ENCODE measurements around the gene LUC7L2.
"Not testable (repeated sequence)": the region's sequence is repeated elsewhere in the genome, so short reads cannot be mapped to it uniquely, and the experiment has no call there.

Gene LUC7L2

DNA sequence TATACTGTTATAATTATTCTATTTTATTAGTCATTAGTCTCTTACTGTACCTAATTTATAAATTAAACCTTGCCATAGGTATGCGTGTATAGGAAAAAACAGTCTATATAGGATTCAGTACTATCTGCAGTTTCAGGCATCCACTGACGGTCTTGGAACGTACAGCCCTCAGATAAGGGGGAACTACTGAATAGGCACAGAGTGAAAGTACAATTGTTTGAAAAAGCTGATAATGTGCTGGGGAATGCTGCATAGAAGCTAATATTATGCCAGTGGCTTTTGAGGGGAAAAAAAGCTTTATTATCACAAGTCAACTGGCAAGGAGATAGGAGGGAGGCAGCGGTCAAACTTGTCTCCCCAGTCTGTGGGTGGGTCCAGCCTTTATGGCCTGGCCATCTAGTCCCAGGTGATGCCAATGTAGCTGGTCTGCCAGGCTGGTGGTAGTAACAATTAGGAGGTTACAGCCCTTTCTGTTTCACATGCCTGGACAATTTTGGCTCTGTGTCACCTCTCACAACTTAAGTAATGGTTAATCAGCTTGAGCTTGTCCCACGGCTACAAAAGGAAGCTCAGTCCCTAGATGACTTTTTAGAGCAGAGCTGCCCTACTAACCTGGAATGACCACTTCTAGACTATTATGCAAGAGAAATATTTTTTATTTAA is 26.9 kb upstream of the LUC7L2 start:
- no peak for DNase-seq
- no peak overlapping the region for H3K27ac ChIP-seq (ENCODE audit: low read length)
- no peaks in the 10 kb centered on the region for H3F3A ChIP-seq (ENCODE audit: insufficient read depth, low read length)
- TF ChIP-seq, protein P1, sequence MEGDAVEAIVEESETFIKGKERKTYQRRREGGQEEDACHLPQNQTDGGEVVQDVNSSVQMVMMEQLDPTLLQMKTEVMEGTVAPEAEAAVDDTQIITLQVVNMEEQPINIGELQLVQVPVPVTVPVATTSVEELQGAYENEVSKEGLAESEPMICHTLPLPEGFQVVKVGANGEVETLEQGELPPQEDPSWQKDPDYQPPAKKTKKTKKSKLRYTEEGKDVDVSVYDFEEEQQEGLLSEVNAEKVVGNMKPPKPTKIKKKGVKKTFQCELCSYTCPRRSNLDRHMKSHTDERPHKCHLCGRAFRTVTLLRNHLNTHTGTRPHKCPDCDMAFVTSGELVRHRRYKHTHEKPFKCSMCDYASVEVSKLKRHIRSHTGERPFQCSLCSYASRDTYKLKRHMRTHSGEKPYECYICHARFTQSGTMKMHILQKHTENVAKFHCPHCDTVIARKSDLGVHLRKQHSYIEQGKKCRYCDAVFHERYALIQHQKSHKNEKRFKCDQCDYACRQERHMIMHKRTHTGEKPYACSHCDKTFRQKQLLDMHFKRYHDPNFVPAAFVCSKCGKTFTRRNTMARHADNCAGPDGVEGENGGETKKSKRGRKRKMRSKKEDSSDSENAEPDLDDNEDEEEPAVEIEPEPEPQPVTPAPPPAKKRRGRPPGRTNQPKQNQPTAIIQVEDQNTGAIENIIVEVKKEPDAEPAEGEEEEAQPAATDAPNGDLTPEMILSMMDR (IDR thresholded peaks at IDR 0.05; ENCODE audit: low read length) = no peak
- TF ChIP-seq EZH2phosphoT487 (IDR thresholded peaks at IDR 0.05; ENCODE audit: low read length) (no peak), EZH2 (optimal IDR thresholded peaks at IDR 0.05; ENCODE audit: low read depth, low read length) (no peak)
- H2AFZ ChIP-seq (ENCODE audit: low read length) = no peak overlapping the region
- H3K27me3 ChIP-seq (replicated peaks; ENCODE audit: insufficient read depth, low read length) = no peaks in the 10 kb centered on the region
- H3K9ac ChIP-seq (ENCODE audit: low read length) = no peak overlapping the region
- H3K4me2 ChIP-seq (ENCODE audit: low read depth, low read length) = no peak overlapping the region
- H3K9me2 ChIP-seq (replicated peaks; ENCODE audit: insufficient read depth, low read length) = no peaks in the 10 kb centered on the region
- H4K20me1 ChIP-seq (ENCODE audit: insufficient read depth, low read length) = no peaks in the 10 kb centered on the region
- no peaks in the 10 kb centered on the region for H3K4me1 ChIP-seq (ENCODE audit: low read length)
- H3K36me3 ChIP-seq (replicated peaks; ENCODE audit: insufficient read depth, low read length) = no peaks in the 10 kb centered on the region
- no peaks in the 10 kb centered on the region for H3K9me3 ChIP-seq (replicated peaks; ENCODE audit: insufficient read depth, low read length)
- H3K4me3 ChIP-seq (ENCODE audit: low read length) = no peak overlapping the region
- no peaks in the 10 kb centered on the region for H3K79me2 ChIP-seq (ENCODE audit: low read length)

GRCh38 chr7:139333443-139333842 is 26.3 kb upstream of the LUC7L2 start:
- not testable (repeated sequence) for H3K27me3 ChIP-seq (replicated peaks; ENCODE audit: insufficient read depth, low read length); H3K9ac ChIP-seq (ENCODE audit: low read length); H3K4me3 ChIP-seq (ENCODE audit: low read length); H2AFZ ChIP-seq (ENCODE audit: low read length); H3K27ac ChIP-seq (ENCODE audit: low read length); H3F3A ChIP-seq (ENCODE audit: insufficient read depth, low read length); H3K9me3 ChIP-seq (replicated peaks; ENCODE audit: insufficient read depth, low read length); H4K20me1 ChIP-seq (ENCODE audit: insufficient read depth, low read length); H3K9me2 ChIP-seq (replicated peaks; ENCODE audit: insufficient read depth, low read length); H3K79me2 ChIP-seq (ENCODE audit: low read length); H3K4me2 ChIP-seq (ENCODE audit: low read depth, low read length); H3K4me1 ChIP-seq (ENCODE audit: low read length); DNase-seq; H3K36me3 ChIP-seq (replicated peaks; ENCODE audit: insufficient read depth, low read length)

- Histone ChIP-seq H3K27ac (ENCODE audit: low read length) (no peak overlapping the region), H3K36me3 (replicated peaks; ENCODE audit: insufficient read depth, low read length) (no peaks in the 10 kb centered on the region), H3K9me2 (replicated peaks; ENCODE audit: insufficient read depth, low read length) (no peaks in the 10 kb centered on the region), H3K79me2 (ENCODE audit: low read length) (no peaks in the 10 kb centered on the region), H3K4me2 (ENCODE audit: low read depth, low read length) (no peak overlapping the region), H3F3A (ENCODE audit: insufficient read depth, low read length) (peaks cover 11% of the 10 kb centered on the region), H3K4me1 (ENCODE audit: low read length) (no peaks in the 10 kb centered on the region), H2AFZ (ENCODE audit: low read length) (no peak overlapping the region), H4K20me1 (ENCODE audit: insufficient read depth, low read length) (no peaks in the 10 kb centered on the region), H3K27me3 (replicated peaks; ENCODE audit: insufficient read depth, low read length) (no peaks in the 10 kb centered on the region), H3K4me3 (ENCODE audit: low read length) (no peak overlapping the region), H3K9me3 (replicated peaks; ENCODE audit: insufficient read depth, low read length) (no peaks in the 10 kb centered on the region), H3K9ac (ENCODE audit: low read length) (no peak overlapping the region)
- TF ChIP-seq EZH2 (optimal IDR thresholded peaks at IDR 0.05; ENCODE audit: low read depth, low read length) (no peak), EZH2phosphoT487 (IDR thresholded peaks at IDR 0.05; ENCODE audit: low read length) (no peak)
- TF ChIP-seq, protein P1 (IDR thresholded peaks at IDR 0.05; ENCODE audit: low read length) = no peak
- DNase-seq = no peak
Observed at GRCh38 chr7:139334399-139335150, 25.1 kb upstream of the LUC7L2 start.

DNA sequence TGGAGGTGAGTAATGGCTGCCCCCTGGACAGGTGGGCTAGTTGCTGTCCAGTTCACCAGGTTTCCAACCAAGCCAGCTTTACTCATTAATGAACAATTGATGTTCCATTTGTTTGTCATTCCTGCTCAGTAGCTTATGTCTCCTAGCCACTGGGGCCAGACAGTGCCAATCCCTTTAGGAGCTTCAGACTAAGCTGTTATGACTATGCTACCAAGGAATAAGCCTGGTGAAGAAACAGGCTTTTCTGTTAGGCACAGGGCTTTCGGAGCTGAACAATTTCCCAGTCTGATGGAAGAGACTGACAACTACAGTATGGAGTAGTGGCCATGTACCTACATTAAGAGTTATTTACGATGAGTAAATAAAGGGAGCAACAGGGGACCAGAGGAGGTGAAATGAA is 20.7 kb upstream of the LUC7L2 start:
- Histone ChIP-seq H3K4me3 (ENCODE audit: low read length) (no peak overlapping the region), H3K4me2 (ENCODE audit: low read depth, low read length) (no peak overlapping the region), H3K9me3 (replicated peaks; ENCODE audit: insufficient read depth, low read length) (no peaks in the 10 kb centered on the region), H3K79me2 (ENCODE audit: low read length) (peaks cover 21% of the 10 kb centered on the region), H3K36me3 (replicated peaks; ENCODE audit: insufficient read depth, low read length) (no peaks in the 10 kb centered on the region), H3K9ac (ENCODE audit: low read length) (no peak overlapping the region), H4K20me1 (ENCODE audit: insufficient read depth, low read length) (no peaks in the 10 kb centered on the region), H2AFZ (ENCODE audit: low read length) (no peak overlapping the region), H3K27ac (ENCODE audit: low read length) (no peak overlapping the region), H3K4me1 (ENCODE audit: low read length) (peaks cover 9% of the 10 kb centered on the region; the same call in 1 of the 2 replicates), H3F3A (ENCODE audit: insufficient read depth, low read length) (peaks cover 28% of the 10 kb centered on the region), H3K27me3 (replicated peaks; ENCODE audit: insufficient read depth, low read length) (no peaks in the 10 kb centered on the region), H3K9me2 (replicated peaks; ENCODE audit: insufficient read depth, low read length) (no peaks in the 10 kb centered on the region)
- TF ChIP-seq, protein P1 (IDR thresholded peaks at IDR 0.05; ENCODE audit: low read length) = no peak
- TF ChIP-seq EZH2phosphoT487 (IDR thresholded peaks at IDR 0.05; ENCODE audit: low read length) = no peak
- TF ChIP-seq EZH2 (optimal IDR thresholded peaks at IDR 0.05; ENCODE audit: low read depth, low read length) = no peak
- no peak for DNase-seq

Data from MM.1S (cell line).